H9 (cell line): ENCODE data around the gene BRPF1. TPM values are rescaled to one million over a fixed set of nuclear protein-coding genes. Genes with fewer than 3 reads are reported as not detected.

Source experiments
- DNase-seq: peaks from one replicate; pipeline ENCODE4 v3.0.0-alpha.2; 2017
- H2AFZ ChIP-seq: one replicate; pipeline ENCODE4 v1.6.1; 2013; ENCODE audit warnings: mild to moderate bottlenecking, low read length, control low read depth, moderate library complexity
- H2AK5ac ChIP-seq: 2 replicates; pipeline ENCODE4 v1.6.1; 2013; ENCODE audit warnings: low read length, control low read depth, mixed read lengths; ENCODE audit not compliant: insufficient read length
- H2BK120ac ChIP-seq: one replicate; pipeline ENCODE4 v1.6.1; 2013; ENCODE audit warnings: low read depth, mild to moderate bottlenecking, low read length, control low read depth, inconsistent platforms; ENCODE audit not compliant: poor library complexity, severe bottlenecking
- H2BK12ac ChIP-seq: 2 replicates; pipeline ENCODE4 v1.6.1; 2013; ENCODE audit warnings: low read length, control low read depth, mixed read lengths, low read depth; ENCODE audit not compliant: insufficient read length
- H2BK15ac ChIP-seq: 2 replicates; pipeline ENCODE4 v1.6.1; 2013; ENCODE audit warnings: low read depth, low read length, control low read depth
- H2BK20ac ChIP-seq: one replicate; pipeline ENCODE4 v1.6.1; 2013; ENCODE audit warnings: low read depth, mild to moderate bottlenecking, low read length, control low read depth, inconsistent platforms; ENCODE audit not compliant: poor library complexity, severe bottlenecking
- H2BK5ac ChIP-seq: 2 replicates; pipeline ENCODE4 v1.6.1; 2013; ENCODE audit warnings: low read length, control low read depth, mixed read lengths; ENCODE audit not compliant: insufficient read length
- H3K14ac ChIP-seq: 2 replicates; pipeline ENCODE4 v1.6.1; 2013; ENCODE audit warnings: low read length, control low read depth; ENCODE audit not compliant: insufficient read depth
- H3K18ac ChIP-seq: 2 replicates; pipeline ENCODE4 v1.6.1; 2013; ENCODE audit warnings: low read depth, mild to moderate bottlenecking, mixed read lengths, low read length, control low read depth; ENCODE audit not compliant: insufficient read length
- H3K23ac ChIP-seq: 2 replicates; pipeline ENCODE4 v1.6.1; 2013; ENCODE audit warnings: low read length, control low read depth, mixed read lengths, low read depth; ENCODE audit not compliant: insufficient read length
- H3K23me2 ChIP-seq: 2 replicates; pipeline ENCODE4 v1.6.1; 2013; ENCODE audit warnings: low read depth, mild to moderate bottlenecking, mixed read lengths, low read length, control low read depth; ENCODE audit not compliant: insufficient read length, poor library complexity, severe bottlenecking
- H3K27ac ChIP-seq: 2 replicates; pipeline ENCODE4 v1.5.1; 2013; ENCODE audit warnings: low read length, control low read depth, mixed read lengths, low read depth; ENCODE audit not compliant: insufficient read length
- H3K27me3 ChIP-seq: 2 replicates; pipeline ENCODE4 v1.6.1; 2013; ENCODE audit warnings: low read length, control low read depth, inconsistent platforms; ENCODE audit not compliant: insufficient read depth
- H3K4ac ChIP-seq: 2 replicates; pipeline ENCODE4 v1.6.1; 2013; ENCODE audit warnings: low read depth, mild to moderate bottlenecking, control low read depth, inconsistent platforms, low read length, moderate library complexity
- H3K4me1 ChIP-seq: 2 replicates; pipeline ENCODE4 v1.6.1; 2013; ENCODE audit warnings: low read length, control low read depth, inconsistent platforms; ENCODE audit not compliant: insufficient read depth
- H3K4me2 ChIP-seq: 2 replicates; pipeline ENCODE4 v1.6.1; 2013; ENCODE audit warnings: low read length, control low read depth, mixed read lengths; ENCODE audit not compliant: insufficient read length, insufficient read depth
- H3K56ac ChIP-seq: 2 replicates; pipeline ENCODE4 v1.6.1; 2013; ENCODE audit warnings: low read depth, mild to moderate bottlenecking, mixed read lengths, low read length, control low read depth; ENCODE audit not compliant: insufficient read length
- H3K79me1 ChIP-seq: 2 replicates; pipeline ENCODE4 v1.6.1; 2013; ENCODE audit warnings: low read depth, mild to moderate bottlenecking, moderate library complexity, low read length, control low read depth, inconsistent platforms; ENCODE audit not compliant: insufficient read depth, poor library complexity, severe bottlenecking
- H3K79me2 ChIP-seq: 2 replicates; pipeline ENCODE4 v1.6.1; 2013; ENCODE audit warnings: low read length, control low read depth, inconsistent platforms; ENCODE audit not compliant: insufficient read depth
- H3K9ac ChIP-seq: 2 replicates; pipeline ENCODE4 v1.6.1; 2013; ENCODE audit warnings: low read length, control low read depth, mixed read lengths; ENCODE audit not compliant: insufficient read length; ENCODE audit errors: extremely low read depth
- H3K9me3 ChIP-seq: one replicate; pipeline ENCODE4 v1.6.1; 2013; ENCODE audit warnings: low read depth, low read length, inconsistent platforms; ENCODE audit not compliant: control insufficient read depth
- H3T11ph ChIP-seq: one replicate; pipeline ENCODE4 v1.6.1; 2013; ENCODE audit warnings: mild to moderate bottlenecking, low read length, control low read depth, inconsistent platforms
- H4K20me1 ChIP-seq: one replicate; pipeline ENCODE4 v1.6.1; 2013; ENCODE audit not compliant: control insufficient read depth, insufficient read length, insufficient read depth
- H4K5ac ChIP-seq: 2 replicates; pipeline ENCODE4 v1.6.1; 2013; ENCODE audit warnings: low read depth, mild to moderate bottlenecking, mixed read lengths, low read length, control low read depth; ENCODE audit not compliant: insufficient read length
- H4K8ac ChIP-seq: replicated peaks from 2 replicates; pipeline ENCODE4 v1.6.1; 2013; ENCODE audit warnings: low read length, control low read depth, mixed read lengths, low read depth; ENCODE audit not compliant: insufficient read length
- H4K91ac ChIP-seq: 2 replicates; pipeline ENCODE4 v1.6.1; 2013; ENCODE audit warnings: low read depth, mild to moderate bottlenecking, moderate library complexity, mixed read lengths, low read length, control low read depth; ENCODE audit not compliant: insufficient read length
- H3K27ac Mint-ChIP-seq, 3 experiments: 2 replicates in 2 of 3; 3 replicates in 1 of 3; pipeline ENCODE4 v1.8.0; 2020 to 2021; ENCODE audit warnings: mixed read lengths in 3 of 3, mild to moderate bottlenecking in 1 of 3, moderate library complexity in 1 of 3
- H3K27me3 Mint-ChIP-seq: 2 replicates; pipeline ENCODE4 v1.8.0; 2021; ENCODE audit warnings: low read depth, mild to moderate bottlenecking, moderate library complexity, mixed read lengths
- H3K36me3 Mint-ChIP-seq, 3 experiments: 2 replicates in 2 of 3; 3 replicates in 1 of 3; pipeline ENCODE4 v1.8.0; 2020 to 2021; ENCODE audit warnings: low read depth in 3 of 3, mixed read lengths in 3 of 3; ENCODE audit not compliant: insufficient read depth in 1 of 3
- H3K4me1 Mint-ChIP-seq, 2 experiments: 2 replicates each; pipeline ENCODE4 v1.8.0; 2020; ENCODE audit warnings: mixed read lengths in 2 of 2
- H3K4me3 Mint-ChIP-seq, 2 experiments: 2 replicates in 1 of 2; 3 replicates in 1 of 2; pipeline ENCODE4 v1.8.0; 2020 to 2021; ENCODE audit warnings: mild to moderate bottlenecking in 2 of 2, mixed read lengths in 2 of 2, moderate library complexity in 1 of 2
- H3K9me3 Mint-ChIP-seq, 2 experiments: 2 replicates in 1 of 2; 3 replicates in 1 of 2; pipeline ENCODE4 v1.8.0; 2020; ENCODE audit warnings: mild to moderate bottlenecking in 2 of 2, mixed read lengths in 2 of 2, moderate library complexity in 1 of 2
- CTCF ChIP-seq: fragments of 200-600 bp; sonication (generic); conservative IDR thresholded peaks from 3 replicates; pipeline ENCODE4 v1.8.0; 2021; ENCODE audit warnings: antibody characterized with exemption, mild to moderate bottlenecking
- WGBS: extraction: QIAGEN DNeasy Blood & Tissue Kit; methylation state at CpG from one replicate; pipeline ENCODE4 v1.1.7; 2013; ENCODE audit warnings: missing lambda C conversion rate, low lambda C conversion rate, mixed read lengths; ENCODE audit not compliant: insufficient read length; ENCODE audit errors: extremely low coverage; 5-methylcytosine and 5-hydroxymethylcytosine counted together
- total RNA-seq: library from RNA; stranded (reverse); gene quantifications from 2 replicates; pipeline ENCODE4 v1.2.1, GENCODE V29; 2021

BRPF1 gene
- total RNA-seq, 1 experiment from 2014 or later: 38.6 TPM

GRCh38 chr3:9689757-9690156 lies 41.8 kb upstream of the BRPF1 start:
- no peak overlapping the region for H2BK20ac ChIP-seq
- no peak overlapping the region for H2BK15ac ChIP-seq
- no peaks in the 10 kb centered on the region for H3K9me3 Mint-ChIP-seq
- H2AFZ ChIP-seq: no peak overlapping the region
- H3K9ac ChIP-seq: no peak overlapping the region
- DNase-seq: no peak
- H3K79me1 ChIP-seq: no peaks in the 10 kb centered on the region
- H3K56ac ChIP-seq: no peak overlapping the region
- H4K8ac ChIP-seq: no peak overlapping the region
- peaks cover 9 to 63% (median 38%) of the 10 kb centered on the region in 3 experiments; a peak in 6 of 7 replicates for H3K36me3 Mint-ChIP-seq
- no peak overlapping the region for H3K18ac ChIP-seq
- H2BK120ac ChIP-seq: no peak overlapping the region
- no peak overlapping the region for H2BK12ac ChIP-seq
- no peak overlapping the region for H3K4me3 Mint-ChIP-seq
- no peaks in the 10 kb centered on the region for H3K4me1 Mint-ChIP-seq
- TF ChIP-seq CTCF: no peak
- H3K4me1 ChIP-seq: no peaks in the 10 kb centered on the region
- no peaks in the 10 kb centered on the region for H3K79me2 ChIP-seq
- H3K4me2 ChIP-seq: no peak overlapping the region
- H3K4ac ChIP-seq: no peak overlapping the region
- no peaks in the 10 kb centered on the region for H3K27me3 ChIP-seq
- H3K27me3 Mint-ChIP-seq: no peaks in the 10 kb centered on the region
- H3K23me2 ChIP-seq: no peaks in the 10 kb centered on the region
- no CpG with 5 or more reads among the region's 4 CpGs for WGBS
- no peak overlapping the region for H2AK5ac ChIP-seq
- H4K5ac ChIP-seq: no peak overlapping the region
- H3K27ac Mint-ChIP-seq: no peak overlapping the region
- H3K9me3 ChIP-seq: no peaks in the 10 kb centered on the region
- H3K14ac ChIP-seq: no peak overlapping the region
- no peak overlapping the region for H3T11ph ChIP-seq
- H2BK5ac ChIP-seq: no peak overlapping the region
- H4K20me1 ChIP-seq: no peaks in the 10 kb centered on the region
- no peak overlapping the region for H3K23ac ChIP-seq
- H4K91ac ChIP-seq: no peak overlapping the region
- no peak overlapping the region for H3K27ac ChIP-seq
